GF-D8 (cell line): ENCODE measurements around the gene ANAPC16.
"Not testable (repeated sequence)": the region's sequence is repeated elsewhere in the genome, so short reads cannot be mapped to it uniquely, and the experiment has no call there.

Experiments
- DNase-seq: peaks from one replicate; lab custom pipeline; 2025; lab: John Stamatoyannopoulos, UW

ANAPC16 gene

GRCh38 chr10:72211832-72212231 lies 4.0 kb upstream of the ANAPC16 start:
- not testable (repeated sequence) for DNase-seq

- peak; percentile 39 for DNase-seq
Measured at GRCh38 chr10:72218325-72218724, 2.5 kb downstream of the ANAPC16 start.

GRCh38 chr10:72218726-72219125 lies 2.9 kb downstream of the ANAPC16 start:
- no peak for DNase-seq

- DNase-seq, result no peak
Measured at GRCh38 chr10:72219235-72219814, 3.5 kb downstream of the ANAPC16 start.

- no peak for DNase-seq
Measured at GRCh38 chr10:72220637-72221036, 4.8 kb downstream of the ANAPC16 start.

GRCh38 chr10:72221278-72221677 lies 5.5 kb downstream of the ANAPC16 start:
- no peak for DNase-seq

GRCh38 chr10:72223743-72224101 lies 7.9 kb downstream of the ANAPC16 start:
- DNase-seq, result no peak

GRCh38 chr10:72224191-72224590 lies 8.4 kb downstream of the ANAPC16 start:
- DNase-seq, result not testable (repeated sequence)

- no peak for DNase-seq
Measured at GRCh38 chr10:72226418-72227027, 10.7 kb downstream of the ANAPC16 start.

GRCh38 chr10:72227826-72228225 lies 12.0 kb downstream of the ANAPC16 start:
- DNase-seq, result no peak

GRCh38 chr10:72228318-72228751 lies 12.5 kb downstream of the ANAPC16 start:
- no peak for DNase-seq

GRCh38 chr10:72229261-72230251 lies 13.7 kb downstream of the ANAPC16 start:
- no peak for DNase-seq

GRCh38 chr10:72233621-72234020 lies 17.8 kb downstream of the ANAPC16 start:
- DNase-seq, result no peak

- no peak for DNase-seq
Measured at GRCh38 chr10:72234560-72235095, 18.8 kb downstream of the ANAPC16 start.

GRCh38 chr10:72235544-72236279 lies 19.9 kb downstream of the ANAPC16 start:
- DNase-seq, result no peak

- no peak for DNase-seq
Measured at GRCh38 chr10:72238392-72239175, 22.8 kb downstream of the ANAPC16 start.

GRCh38 chr10:72239409-72239808 lies 23.6 kb downstream of the ANAPC16 start:
- DNase-seq, result no peak

- DNase-seq, result no peak
Measured at GRCh38 chr10:72240371-72240770, 24.6 kb downstream of the ANAPC16 start.

GRCh38 chr10:72241691-72242252 lies 26.0 kb downstream of the ANAPC16 start:
- no peak for DNase-seq

GRCh38 chr10:72242675-72243074 lies 26.9 kb downstream of the ANAPC16 start:
- DNase-seq, result peak; percentile 38
